ENCODE measurements around the gene RFX8.
A peak's percentile ranks its signal among the peaks of the same experiment; 100 is the strongest.

The RFX8 gene

DNA sequence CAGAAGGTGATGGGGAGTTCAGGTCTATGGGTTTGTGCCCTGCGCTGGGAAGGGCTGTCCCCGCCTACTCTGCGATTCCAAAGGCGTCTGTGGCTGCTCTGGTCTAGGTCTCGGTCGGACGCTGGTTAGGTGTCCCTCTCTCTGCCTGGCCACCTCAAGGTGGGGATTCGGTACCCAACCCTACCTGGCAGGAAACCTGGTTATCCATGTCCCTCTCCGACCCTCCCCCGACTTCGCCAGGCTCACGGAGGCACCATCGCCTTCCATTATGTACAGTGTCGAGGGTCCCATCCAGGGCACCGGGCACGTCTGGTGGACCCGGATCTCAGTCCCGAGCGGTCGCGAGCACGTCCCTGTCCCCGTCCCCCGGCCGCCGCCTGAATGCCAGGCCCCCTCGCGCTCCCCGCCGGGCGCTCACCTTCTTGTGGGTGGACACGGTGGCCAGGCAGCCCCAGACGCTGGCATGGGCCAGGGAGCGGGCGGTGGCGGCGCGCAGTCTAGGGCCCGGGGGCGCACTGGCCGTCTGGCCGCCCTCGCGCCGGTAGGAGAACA, 88.2 kb downstream of the RFX8 start:
- H3K4me3 ChIP-seq (ENCODE audit: low read depth, low read length): peak overlapping the region; percentile 58

DNA sequence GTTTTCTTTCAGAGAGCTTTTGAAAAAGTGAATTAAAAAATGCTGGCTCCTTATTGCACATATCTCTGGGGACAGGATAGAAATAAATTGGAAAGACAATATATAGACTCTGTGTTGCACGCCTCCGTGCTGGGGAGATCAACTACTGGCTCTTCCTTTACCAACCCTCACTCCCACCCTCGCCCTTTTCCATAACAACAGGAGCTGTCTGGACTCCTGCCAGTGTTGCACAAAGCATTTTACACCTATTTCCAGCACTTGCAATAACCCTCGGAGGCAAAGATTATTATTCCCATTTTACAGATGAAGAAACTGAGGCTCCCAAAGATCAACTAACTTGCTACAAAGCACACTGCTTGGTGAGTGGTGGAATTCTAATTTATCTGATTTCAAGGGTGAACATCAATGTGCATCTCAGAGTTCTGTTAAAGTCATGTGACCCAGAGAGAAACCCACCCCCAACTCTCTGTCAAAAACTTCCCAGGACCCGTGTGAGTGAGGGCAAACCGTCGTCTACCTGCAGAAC, 91.8 kb downstream of the RFX8 start:
- H3K4me3 ChIP-seq (ENCODE audit: low read depth, low read length): no peak overlapping the region

DNA sequence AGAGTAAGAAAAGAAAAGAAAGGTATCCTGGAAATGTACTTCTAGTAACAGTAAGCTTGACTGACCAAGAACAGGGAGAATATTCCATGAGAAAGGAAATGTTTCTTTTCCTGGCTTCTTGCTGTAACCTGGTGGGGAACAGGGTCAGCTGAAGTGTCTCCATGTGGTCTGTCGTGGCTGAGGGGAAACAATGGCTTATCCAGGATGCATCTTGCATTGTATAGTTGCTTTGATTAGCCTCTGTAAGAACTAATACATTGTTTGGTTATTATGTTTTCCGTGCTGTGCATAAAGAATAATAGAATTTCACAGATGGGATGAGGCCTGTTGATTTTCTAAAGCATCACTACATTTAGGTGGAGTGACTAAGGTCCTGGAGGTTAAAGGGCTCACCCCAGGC, 92.5 kb downstream of the RFX8 start:
- no peak overlapping the region for H3K4me3 ChIP-seq (ENCODE audit: low read depth, low read length)

DNA sequence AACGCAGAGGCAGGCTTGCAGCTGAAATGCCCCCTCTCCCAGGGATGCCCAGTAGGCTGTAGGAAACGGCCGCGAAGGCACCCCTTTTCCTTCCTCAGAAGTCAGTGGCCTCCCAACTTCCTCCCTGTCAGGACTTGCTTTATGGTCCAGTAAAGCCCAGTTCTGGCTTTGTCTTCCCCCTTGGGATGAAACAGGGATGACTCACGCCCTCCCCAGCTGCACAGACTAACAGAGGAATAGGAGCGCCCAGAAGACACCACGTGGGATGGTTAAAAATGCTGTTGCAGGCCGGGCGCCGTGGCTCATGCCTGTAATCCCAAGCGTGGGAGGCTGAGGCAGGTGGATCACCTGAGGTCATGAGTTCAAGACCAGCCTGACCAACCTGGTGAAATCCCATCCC, 94.5 kb downstream of the RFX8 start:
- no peak overlapping the region for H3K4me3 ChIP-seq (ENCODE audit: low read depth, low read length)

DNA sequence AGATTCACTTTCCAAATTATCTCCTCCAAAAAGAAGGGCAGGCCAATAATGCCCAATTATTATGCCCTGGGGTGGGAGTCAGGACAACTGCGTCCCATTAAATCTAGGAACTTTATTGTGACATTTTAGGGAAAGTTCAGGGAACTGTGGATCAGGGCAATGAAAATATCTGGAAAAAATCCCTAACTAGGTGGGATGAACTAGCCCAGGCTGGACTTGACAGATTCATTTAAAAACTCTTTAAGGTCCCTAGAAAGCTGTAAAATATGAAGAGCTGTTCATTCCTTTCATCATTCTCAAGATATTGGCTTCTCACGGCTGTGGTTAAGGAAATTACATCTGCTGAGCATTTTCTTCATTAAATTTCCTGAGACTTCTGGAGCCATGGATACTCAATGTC, 95.8 kb downstream of the RFX8 start:
- H3K4me3 ChIP-seq (ENCODE audit: low read depth, low read length): no peak overlapping the region

DNA sequence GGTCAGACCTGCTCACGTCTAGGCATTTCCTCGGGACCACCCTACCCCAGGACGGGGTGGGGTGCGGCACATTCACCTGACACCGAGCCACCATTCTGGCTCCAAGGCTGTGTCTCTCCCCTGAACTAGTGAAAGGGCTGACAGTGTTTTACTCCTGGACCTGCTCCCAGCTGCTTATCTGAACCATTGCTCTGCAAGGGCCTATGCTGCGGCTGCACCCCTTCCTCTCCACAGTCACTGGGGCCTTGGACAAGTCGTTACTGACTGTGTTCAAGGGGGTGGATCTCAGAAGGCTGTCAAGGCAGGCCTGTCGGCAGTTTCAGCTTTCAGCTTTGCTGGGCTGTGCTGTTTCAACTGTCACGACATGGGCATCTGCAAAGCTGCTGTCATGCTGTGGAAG, 99.3 kb downstream of the RFX8 start:
- H3K4me3 ChIP-seq (ENCODE audit: low read depth, low read length): no peak overlapping the region

DNA sequence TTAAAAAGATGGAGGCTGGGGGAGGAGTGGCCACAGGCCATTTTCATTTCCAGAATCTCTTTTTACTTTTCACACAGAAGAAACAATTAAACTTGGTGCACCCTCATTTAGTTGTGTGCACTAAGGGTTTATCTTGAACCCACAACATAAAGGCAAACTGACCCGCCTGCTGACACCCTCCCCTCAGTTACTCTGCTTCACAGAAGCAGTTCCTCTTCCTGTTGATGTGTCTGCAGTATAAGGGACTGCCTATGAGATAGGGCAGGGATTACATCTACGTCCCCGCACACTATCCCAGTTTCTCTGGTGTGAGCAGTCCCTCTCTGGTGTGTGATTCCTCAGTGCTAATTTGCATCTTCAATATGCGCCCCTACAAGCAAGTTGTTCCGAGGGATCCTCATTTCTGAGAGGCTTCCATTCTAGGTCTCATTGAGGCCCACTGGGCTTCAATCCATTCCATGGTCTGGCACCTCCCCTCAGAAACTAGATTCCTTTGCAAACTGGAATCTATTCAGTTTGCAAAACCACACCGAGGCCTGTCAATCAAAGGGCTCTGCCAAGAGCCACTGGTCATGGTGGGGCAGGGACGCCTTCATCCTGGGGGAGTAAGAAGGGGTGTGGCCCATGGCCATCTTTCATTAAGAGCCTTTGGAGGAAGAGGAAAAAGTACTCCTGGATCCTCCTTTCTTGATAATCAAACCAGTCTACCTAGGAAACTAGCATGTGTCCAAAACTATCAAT, 99.9 kb downstream of the RFX8 start:
- no peak overlapping the region for H3K4me3 ChIP-seq (ENCODE audit: low read depth, low read length)

DNA sequence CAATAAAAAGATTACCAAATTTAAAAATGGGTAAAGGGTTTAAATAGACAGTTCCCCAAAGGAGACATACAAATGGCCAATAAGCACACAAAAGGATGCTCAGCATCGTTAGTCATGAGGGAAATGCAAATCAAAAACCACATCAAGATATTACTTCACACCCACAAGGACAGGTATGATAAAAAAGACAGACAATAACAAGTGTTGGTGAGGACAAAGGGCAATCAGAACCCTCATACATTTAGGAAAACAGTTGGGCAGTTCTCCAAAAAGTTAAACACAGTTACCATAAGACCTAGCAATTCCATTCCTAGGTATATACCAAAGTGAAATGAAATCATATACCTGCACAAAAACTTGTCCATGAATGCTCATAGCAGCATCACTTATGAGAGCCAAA, 102.1 kb downstream of the RFX8 start:
- H3K4me3 ChIP-seq (ENCODE audit: low read depth, low read length): no peak overlapping the region

DNA sequence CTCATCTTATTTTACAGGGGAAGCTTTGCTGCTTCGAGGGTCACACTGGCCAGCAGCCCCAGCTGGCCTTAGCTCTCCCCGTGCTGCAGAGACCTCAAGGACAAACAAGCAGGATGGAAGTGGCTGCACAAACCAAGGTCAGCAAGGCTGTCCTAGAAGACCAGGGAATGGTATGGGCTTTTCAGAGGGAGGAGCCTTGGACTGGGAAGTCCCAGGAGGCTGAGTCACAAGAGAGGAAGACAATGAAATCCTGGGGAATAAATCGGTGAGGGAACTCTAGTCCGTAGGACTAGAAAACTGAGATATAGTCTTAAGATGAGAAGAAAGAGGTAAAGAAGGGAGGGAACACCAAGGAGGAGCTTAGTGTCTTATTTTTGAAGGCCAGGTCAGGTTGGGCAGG, 103.3 kb downstream of the RFX8 start:
- H3K4me3 ChIP-seq (ENCODE audit: low read depth, low read length): no peak overlapping the region

DNA sequence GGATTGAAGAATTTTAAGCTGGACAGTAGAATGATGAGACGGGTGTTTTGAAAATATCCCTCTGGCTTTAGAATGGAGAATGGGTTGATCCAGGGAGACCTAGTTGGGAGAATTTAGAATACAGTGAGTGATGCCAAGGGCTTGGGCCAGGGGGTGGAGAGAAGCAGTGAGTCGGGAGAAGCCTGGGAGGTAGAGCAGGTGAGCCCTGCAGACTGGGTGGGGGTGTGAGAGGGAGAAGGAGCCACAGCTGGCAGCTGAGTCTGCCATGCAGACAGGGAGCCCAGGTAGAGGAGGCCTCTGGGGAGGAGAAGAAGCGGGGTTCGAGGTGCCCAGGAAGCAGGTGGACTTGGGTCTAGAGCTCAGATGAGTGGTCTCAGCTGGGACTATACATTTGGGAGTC, 105.8 kb downstream of the RFX8 start:
- H3K4me3 ChIP-seq (ENCODE audit: low read depth, low read length): no peak overlapping the region

DNA sequence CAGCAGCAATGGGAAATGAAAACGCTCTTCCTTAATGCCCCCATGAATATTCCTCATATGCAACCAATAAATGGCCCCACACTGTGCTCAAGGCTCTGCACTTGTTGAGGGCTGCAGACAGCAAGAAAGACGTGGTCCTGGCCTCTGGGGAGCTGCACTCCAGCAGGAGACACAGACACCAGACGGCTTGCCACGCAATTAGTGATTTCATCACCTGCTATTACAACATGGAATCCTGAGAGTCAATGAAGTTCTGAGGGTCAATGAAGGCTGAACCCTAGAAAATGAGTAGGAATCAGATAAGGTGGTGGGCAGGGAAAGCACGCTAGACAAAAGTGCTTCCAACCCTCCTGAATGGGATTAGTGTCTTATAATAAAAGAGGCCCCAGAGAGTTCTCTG, 106.5 kb downstream of the RFX8 start:
- no peak overlapping the region for H3K4me3 ChIP-seq (ENCODE audit: low read depth, low read length)

DNA sequence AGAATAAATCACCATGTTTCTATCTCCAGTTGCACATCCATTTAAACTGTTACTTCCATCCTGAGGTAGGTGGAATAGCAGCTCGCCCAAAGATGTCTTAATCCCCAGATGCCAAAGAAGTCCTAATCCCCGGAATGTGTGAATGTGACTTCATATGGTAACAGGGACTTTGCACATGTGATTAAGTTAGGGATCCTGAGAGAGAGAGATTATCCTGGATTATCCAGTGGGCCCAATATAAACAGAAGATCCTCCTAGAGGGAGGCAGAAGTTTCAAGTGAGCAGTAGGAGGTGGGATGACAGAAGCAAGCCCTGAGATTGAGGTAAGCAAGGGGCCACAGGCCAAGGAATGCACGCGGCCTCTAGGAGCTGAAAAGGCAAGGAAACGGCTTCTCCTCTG, 107.4 kb downstream of the RFX8 start:
- no peak overlapping the region for H3K4me3 ChIP-seq (ENCODE audit: low read depth, low read length)

DNA sequence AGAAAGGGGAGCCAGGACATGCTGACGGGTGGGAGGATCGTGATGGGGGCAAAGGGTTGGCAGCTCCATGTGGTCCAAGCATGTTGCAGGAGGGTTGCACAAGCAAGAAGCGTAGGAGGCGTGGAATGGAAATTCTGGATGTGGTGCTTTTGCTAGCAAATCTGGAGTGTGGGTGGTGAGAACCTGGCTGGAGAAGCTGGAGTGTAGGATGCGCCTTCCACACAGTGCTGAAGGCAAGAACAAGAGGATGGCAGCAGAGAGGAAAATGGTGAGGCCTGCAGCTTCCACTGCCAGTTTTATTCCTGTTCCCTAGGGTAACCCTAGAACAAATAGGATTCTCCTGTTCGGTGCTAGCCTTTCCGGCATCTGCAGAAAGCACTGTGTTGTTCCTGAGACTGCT, 110.0 kb downstream of the RFX8 start:
- H3K4me3 ChIP-seq (ENCODE audit: low read depth, low read length): no peak overlapping the region

DNA sequence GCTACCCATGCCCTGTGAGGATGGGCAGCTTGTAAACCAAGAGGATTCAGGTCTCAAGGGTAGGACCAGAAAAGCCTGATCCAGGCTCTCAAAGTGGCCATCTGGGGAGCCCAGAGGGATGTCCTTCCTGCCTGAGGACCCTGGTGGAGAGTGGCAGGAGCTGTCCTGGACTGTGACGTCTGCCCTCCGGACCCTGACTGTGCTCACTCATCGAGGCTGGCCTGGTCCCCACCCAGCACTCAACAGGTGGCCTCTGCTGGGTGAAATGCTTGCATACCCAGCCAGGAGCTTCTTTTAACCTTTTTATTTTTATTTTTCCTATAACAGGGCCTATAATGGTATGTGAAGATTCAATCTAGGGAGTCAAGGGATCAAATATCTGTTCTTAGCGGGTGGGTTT, 112.1 kb downstream of the RFX8 start:
- no peak overlapping the region for H3K4me3 ChIP-seq (ENCODE audit: low read depth, low read length)

DNA sequence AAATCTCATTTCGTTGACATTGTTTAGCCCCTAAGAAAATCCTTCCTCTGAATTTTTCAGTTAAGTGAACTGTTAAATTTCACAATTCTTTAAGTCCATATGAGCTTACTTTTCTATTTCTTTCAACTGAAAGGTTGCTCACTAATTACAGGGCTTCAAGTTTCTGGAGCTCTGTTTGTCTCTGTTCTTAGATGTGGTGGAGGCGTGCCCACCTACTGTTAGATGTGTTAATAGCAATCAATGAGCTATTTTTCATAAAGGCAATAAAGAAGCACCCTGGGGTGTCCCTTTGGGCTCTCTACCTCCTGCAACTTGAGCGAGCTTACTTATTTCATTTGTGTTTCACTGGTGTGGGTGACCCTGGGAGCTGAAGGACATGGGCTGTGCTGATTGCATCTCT, 112.6 kb downstream of the RFX8 start:
- no peak overlapping the region for H3K4me3 ChIP-seq (ENCODE audit: low read depth, low read length)

DNA sequence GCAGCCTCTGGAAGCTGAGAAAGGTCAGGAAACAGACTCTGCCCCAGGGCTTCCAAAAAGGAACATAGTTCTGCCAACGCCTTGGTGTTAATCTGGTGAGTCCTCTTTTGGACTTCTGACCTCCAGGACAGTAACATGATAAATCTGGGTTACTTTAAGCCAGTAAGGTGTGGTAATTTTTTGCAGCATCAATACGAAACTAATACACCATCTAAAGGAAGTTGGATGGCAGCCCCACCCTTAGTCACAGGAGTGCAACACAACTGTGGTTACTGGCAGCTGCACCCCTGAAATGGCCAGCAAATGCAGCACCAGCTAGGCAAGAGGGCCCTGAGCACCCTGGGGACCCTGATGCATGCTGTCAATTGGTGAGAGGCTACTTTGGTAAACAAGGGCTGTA, 113.4 kb downstream of the RFX8 start:
- H3K4me3 ChIP-seq (ENCODE audit: low read depth, low read length): no peak overlapping the region

DNA sequence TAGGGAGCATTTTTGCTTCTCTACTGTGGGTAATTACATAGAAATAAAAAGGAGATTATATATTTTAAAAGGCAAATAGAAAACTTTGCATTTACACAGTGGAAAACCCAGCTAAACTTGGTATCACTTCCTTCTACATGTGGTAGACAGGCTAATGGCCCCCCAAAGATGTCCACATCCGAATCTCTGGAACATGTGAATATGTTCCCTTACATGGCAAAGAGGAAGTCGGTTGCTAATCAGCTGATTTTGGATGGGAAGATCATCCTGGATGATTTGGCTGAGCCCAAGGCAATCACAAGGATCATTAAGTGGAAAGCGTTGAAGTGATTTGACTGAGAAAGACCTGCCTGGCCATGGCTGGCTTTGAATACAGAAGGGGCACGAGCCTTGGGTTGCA, 113.8 kb downstream of the RFX8 start:
- no peak overlapping the region for H3K4me3 ChIP-seq (ENCODE audit: low read depth, low read length)

DNA sequence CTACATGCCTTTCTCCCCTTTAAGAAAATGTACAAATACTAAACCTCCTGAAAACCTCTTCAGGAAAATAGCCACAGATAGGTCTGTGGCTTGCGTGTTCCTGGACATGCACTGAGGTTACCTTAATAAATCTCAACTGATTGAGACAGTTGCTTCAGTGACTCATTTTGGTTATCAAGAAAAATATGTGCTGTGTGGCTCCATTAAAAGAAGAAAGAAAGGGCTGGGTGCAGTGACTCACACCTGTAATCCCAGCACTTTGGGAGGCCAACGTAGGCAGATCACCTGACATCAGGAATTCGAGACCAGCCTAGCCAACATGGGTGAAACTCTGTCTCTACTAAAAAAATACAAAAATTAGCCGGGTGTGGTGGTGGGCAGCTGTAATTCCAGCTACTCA, 114.7 kb downstream of the RFX8 start:
- no peak overlapping the region for H3K4me3 ChIP-seq (ENCODE audit: low read depth, low read length)

DNA sequence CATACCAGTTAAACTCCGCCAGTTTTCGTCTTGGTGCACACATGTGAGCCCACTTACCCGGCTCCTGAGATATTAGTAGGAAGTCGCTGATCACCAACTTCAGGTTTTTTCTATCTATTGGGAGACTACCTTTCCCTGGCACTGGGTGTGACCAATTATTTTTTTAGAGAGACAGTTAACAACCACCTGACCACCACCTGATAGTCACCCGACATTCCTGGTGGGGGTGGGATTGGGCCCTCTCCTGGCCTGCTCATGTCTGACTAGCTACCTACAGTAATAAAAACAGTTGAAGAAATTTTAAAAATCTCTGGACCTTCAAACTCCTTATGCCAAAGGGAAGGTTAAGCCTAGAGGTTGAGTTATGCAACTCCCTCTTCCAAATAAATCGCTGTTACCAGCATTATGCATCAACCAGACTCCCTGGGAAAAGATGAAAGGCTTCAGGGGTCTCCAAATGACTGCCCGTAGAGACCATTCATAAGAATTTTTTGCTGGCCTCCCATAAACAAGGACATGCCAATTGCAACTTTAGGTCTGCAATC, 115.4 kb downstream of the RFX8 start:
- H3K4me3 ChIP-seq (ENCODE audit: low read depth, low read length): no peak overlapping the region

DNA sequence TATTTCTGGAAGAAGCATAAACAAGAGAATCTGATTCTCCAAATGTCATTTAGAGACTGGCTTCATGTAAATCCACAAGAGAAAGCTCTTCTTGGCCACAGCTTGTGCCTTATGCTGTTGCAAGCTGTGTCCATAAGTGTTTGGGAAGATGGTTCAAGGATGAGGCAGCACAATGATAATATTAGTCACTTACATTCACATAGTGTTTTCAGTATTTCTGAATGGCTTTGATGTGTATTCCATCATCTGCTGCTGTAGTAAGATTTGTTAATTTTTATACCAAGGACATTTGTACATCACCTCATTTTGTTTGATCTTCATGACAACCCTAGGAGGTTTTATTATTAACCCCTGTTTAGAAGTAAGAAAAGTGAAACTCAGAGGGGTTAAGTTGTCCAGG, 117.5 kb downstream of the RFX8 start:
- no peak overlapping the region for H3K4me3 ChIP-seq (ENCODE audit: low read depth, low read length)

DNA sequence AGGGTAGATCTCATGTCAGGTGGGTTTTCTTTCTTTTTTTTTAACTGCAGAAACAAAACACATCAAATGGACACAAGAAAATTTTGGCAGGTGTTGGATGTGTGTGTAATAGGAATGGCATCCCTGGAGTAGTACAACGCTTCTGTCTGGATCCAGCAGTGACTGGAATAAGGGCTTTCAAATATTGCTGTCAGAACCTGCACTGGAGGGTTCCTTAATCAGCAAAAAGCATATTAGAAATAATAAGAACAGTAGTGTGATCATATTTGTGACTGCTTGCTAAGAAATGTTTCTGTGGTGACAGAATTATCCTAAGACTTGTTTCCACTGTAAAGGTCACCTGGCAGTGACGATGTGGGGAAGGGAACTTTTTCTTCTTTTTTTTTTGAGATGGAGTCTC, 118.4 kb downstream of the RFX8 start:
- H3K4me3 ChIP-seq (ENCODE audit: low read depth, low read length): no peak overlapping the region

DNA sequence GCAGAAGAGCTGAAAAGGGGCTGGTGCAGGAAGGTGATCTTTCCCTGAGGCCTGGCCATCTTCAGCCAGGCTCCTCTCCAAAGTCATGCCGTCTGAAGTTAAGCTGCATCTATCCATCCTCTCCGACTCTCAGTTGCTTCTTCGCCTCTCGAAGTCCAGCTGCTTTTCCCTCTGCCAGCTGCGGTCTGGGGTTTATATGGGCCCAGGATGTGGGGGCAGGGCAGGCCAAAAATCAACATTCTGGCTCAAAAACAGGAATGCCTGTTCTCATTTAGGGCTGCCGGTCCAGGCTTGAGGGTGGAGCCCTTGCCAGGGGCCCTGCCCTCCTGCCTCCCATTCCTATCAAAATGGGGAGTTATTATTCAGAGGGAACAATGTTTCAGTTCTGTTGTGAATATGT, 118.9 kb downstream of the RFX8 start:
- H3K4me3 ChIP-seq (ENCODE audit: low read depth, low read length): no peak overlapping the region

Data from iPS-11a (cell line).